Tibial artery (tissue), 4 donors: ENCODE results near the gene KRT1.

Experiments
- DNase-seq, 2 donors: peaks; one replicate each; pipeline ENCODE4 v3.0.0-alpha.2; 2019
- H3K27ac ChIP-seq, 2 donors: fragments of 200-600 bp; sonication (generic) in 1 of 2; 1 replicate in 1 of 2; 2 replicates in 1 of 2; pipeline ENCODE4 v1.5.1; 2018 to 2019; ENCODE audit warnings: mild to moderate bottlenecking in 1 of 2
- H3K27me3 ChIP-seq, 2 donors: fragments of 200-600 bp; sonication (generic) in 1 of 2; one replicate each; pipeline versions ENCODE4 v1.5.1 to v1.6.0; 2016 to 2019
- H3K36me3 ChIP-seq, 3 donors: fragments of 200-600 bp; sonication (generic) in 2 of 3; one replicate each; pipeline ENCODE4 v1.5.1; 2016 to 2019; ENCODE audit warnings: mild to moderate bottlenecking in 2 of 3
- H3K4me1 ChIP-seq, 4 donors: fragments of 200-600 bp; sonication (generic) in 2 of 4; 1 replicate in 3 of 4; 2 replicates in 1 of 4; pipeline ENCODE4 v1.5.1; 2016 to 2019
- H3K4me3 ChIP-seq, 2 donors: fragments of 200-600 bp; sonication (generic) in 1 of 2; 1 replicate in 1 of 2; 2 replicates in 1 of 2; pipeline ENCODE4 v1.5.1; 2018 to 2019; ENCODE audit warnings: mild to moderate bottlenecking in 2 of 2
- H3K9me3 ChIP-seq, 3 donors: fragments of 200-600 bp; sonication (generic) in 1 of 3; one replicate each; pipeline ENCODE4 v1.5.1; 2016 to 2019
- CTCF ChIP-seq, 2 experiments: fragments of 200-600 bp in 1 of 2; fragments of 450-650 bp in 1 of 2; IDR thresholded peaks; one replicate each; pipeline ENCODE4 v1.5.1; 2017 to 2019; ENCODE audit warnings: antibody characterized with exemption in 2 of 2, mild to moderate bottlenecking in 1 of 2, moderate library complexity in 1 of 2
- intact Hi-C: fragments of 100-400 bp; cut with DNase I; formaldehyde crosslinking; loops from one replicate; pipeline ENCODE4 v1.15.0; 2023; ENCODE audit warnings: low total_unique reads

Gene KRT1

GRCh38 chr12:52637299-52637698 lies 42.9 kb downstream of the KRT1 start:
- Histone ChIP-seq H3K27ac (no peak overlapping the region), H3K36me3 (no peaks in the 10 kb centered on the region), H3K4me3 (no peak overlapping the region), H3K9me3 (no peaks in the 10 kb centered on the region), H3K27me3 (peaks cover 0 to 7% of the 10 kb centered on the region in 2 donors), H3K4me1 (peaks cover 0 to 3% (median 0%) of the 10 kb centered on the region in 4 donors)
- TF ChIP-seq CTCF (IDR thresholded peaks at IDR 0.05) = no peak
- DNase-seq = peak in 1 of 2 donors; percentile 21
- intact Hi-C loops = no loop called here

- peak in 1 of 2 donors; percentile 6 for DNase-seq
- no peaks in the 10 kb centered on the region for H3K36me3 ChIP-seq
- no peak overlapping the region for H3K27ac ChIP-seq
- intact Hi-C loops = no loop called here
- peaks cover 0 to 3% (median 0%) of the 10 kb centered on the region in 4 donors for H3K4me1 ChIP-seq
- no peak for TF ChIP-seq CTCF (IDR thresholded peaks at IDR 0.05)
- no peaks in the 10 kb centered on the region for H3K9me3 ChIP-seq
- H3K4me3 ChIP-seq = no peak overlapping the region
- peaks cover 0 to 4% of the 10 kb centered on the region in 2 donors for H3K27me3 ChIP-seq
These were observed 43.5 kb downstream of the KRT1 start for GRCh38 chr12:52636592-52637258.

GRCh38 chr12:52636189-52636588 lies 44.0 kb downstream of the KRT1 start:
- peaks cover 0 to 2% of the 10 kb centered on the region in 2 donors for H3K27me3 ChIP-seq
- peak in 1 of 2 donors; percentile 28 for DNase-seq
- intact Hi-C loops = no loop called here
- no peak overlapping the region for H3K27ac ChIP-seq
- H3K9me3 ChIP-seq = no peaks in the 10 kb centered on the region
- no peak overlapping the region for H3K4me3 ChIP-seq
- peaks cover 0 to 3% (median 0%) of the 10 kb centered on the region in 4 donors for H3K4me1 ChIP-seq
- H3K36me3 ChIP-seq = no peaks in the 10 kb centered on the region
- TF ChIP-seq CTCF (IDR thresholded peaks at IDR 0.05) = no peak

- H3K4me3 ChIP-seq = no peak overlapping the region
- intact Hi-C loops = no loop called here
- no peak overlapping the region for H3K27ac ChIP-seq
- peaks cover 0 to 3% (median 0%) of the 10 kb centered on the region in 4 donors for H3K4me1 ChIP-seq
- H3K27me3 ChIP-seq = peaks cover 0 to 13% of the 10 kb centered on the region in 2 donors
- no peak for TF ChIP-seq CTCF (IDR thresholded peaks at IDR 0.05)
- DNase-seq = peak in 1 of 2 donors; percentile 61
- no peaks in the 10 kb centered on the region for H3K36me3 ChIP-seq
- no peaks in the 10 kb centered on the region for H3K9me3 ChIP-seq
These were observed 45.7 kb downstream of the KRT1 start for GRCh38 chr12:52634266-52635056.

GRCh38 chr12:52633383-52633782 lies 46.8 kb downstream of the KRT1 start:
- H3K36me3 ChIP-seq = no peaks in the 10 kb centered on the region
- peaks cover 0 to 14% of the 10 kb centered on the region in 2 donors for H3K27me3 ChIP-seq
- intact Hi-C loops = no loop called here
- no peaks in the 10 kb centered on the region for H3K9me3 ChIP-seq
- no peak for TF ChIP-seq CTCF (IDR thresholded peaks at IDR 0.05)
- H3K27ac ChIP-seq = no peak overlapping the region
- H3K4me3 ChIP-seq = no peak overlapping the region
- peaks cover 0 to 3% (median 0%) of the 10 kb centered on the region in 4 donors for H3K4me1 ChIP-seq
- DNase-seq = peak in 1 of 2 donors; percentile 15
